OCI-LY3 (cell line): ENCODE data around the gene CHRM2.
"Not testable (repeated sequence)": the region's sequence is repeated elsewhere in the genome, so short reads cannot be mapped to it uniquely, and the experiment has no call there.

Experiments
- H2AFZ ChIP-seq: fragments of 200-600, 300-600 bp; shearing (Covaris generic); 2 replicates; pipeline ENCODE4 v1.6.0; 2014; ENCODE audit warnings: antibody characterized with exemption, low read depth, low read length
- H3K27ac ChIP-seq: fragments of 200-600, 300-600 bp; sonication (generic); 2 replicates; pipeline ENCODE4 v1.5.1; 2014; ENCODE audit warnings: mild to moderate bottlenecking, low read length, moderate library complexity, mixed read lengths
- H3K27me3 ChIP-seq: fragments of 200-600, 300-600 bp; sonication (generic); 2 replicates; pipeline ENCODE4 v1.6.1; 2014; ENCODE audit warnings: low read depth, low read length, mixed read lengths
- H3K36me3 ChIP-seq: fragments of 200-600, 300-600 bp; sonication (generic); replicated peaks from 2 replicates; pipeline ENCODE3; 2014; ENCODE audit warnings: low read depth, low read length, mixed read lengths
- H3K4me1 ChIP-seq: fragments of 300-600, 200-600 bp; sonication (generic); 2 replicates; pipeline ENCODE4 v1.6.1; 2014; ENCODE audit warnings: low read length, mixed read lengths
- H3K4me2 ChIP-seq: fragments of 200-600, 300-600 bp; sonication (generic); 2 replicates; pipeline ENCODE4 v1.6.1; 2014; ENCODE audit warnings: low read length, mixed read lengths
- H3K4me3 ChIP-seq: fragments of 300-600, 200-600 bp; sonication (generic); 2 replicates; pipeline ENCODE4 v1.5.1; 2014; ENCODE audit warnings: antibody characterized with exemption, mild to moderate bottlenecking, low read length, moderate library complexity
- H3K79me2 ChIP-seq: fragments of 300-600, 200-600 bp; shearing (Covaris generic); 2 replicates; pipeline ENCODE4 v1.6.1; 2014; ENCODE audit warnings: mild to moderate bottlenecking, low read length, mixed read lengths
- H3K9ac ChIP-seq: fragments of 300-600, 200-600 bp; shearing (Covaris generic); 2 replicates; pipeline ENCODE4 v1.6.0; 2014; ENCODE audit warnings: mild to moderate bottlenecking, low read length, moderate library complexity
- H3K9me3 ChIP-seq: fragments of 200-600, 300-600 bp; shearing (Covaris generic); 2 replicates; pipeline ENCODE4 v1.6.1; 2014; ENCODE audit warnings: low read length, mixed read lengths; ENCODE audit not compliant: insufficient read depth
- H4K20me1 ChIP-seq: fragments of 200-600, 300-600 bp; sonication (generic); 2 replicates; pipeline ENCODE4 v1.6.1; 2016; ENCODE audit warnings: low read length, mixed read lengths; ENCODE audit not compliant: insufficient read depth
- CTCF ChIP-seq: fragments of 200-600, 300-600 bp; sonication (generic); IDR thresholded peaks from 2 replicates; pipeline ENCODE4 v1.5.1; 2014; ENCODE audit warnings: antibody characterized with exemption, low read length, low read depth
- EZH2phosphoT487 ChIP-seq: fragments of 200-600 bp; shearing (Covaris generic); IDR thresholded peaks from 2 replicates; pipeline ENCODE4 v1.6.1; 2018; ENCODE audit warnings: antibody characterized with exemption, mixed run types, low read depth

CHRM2 gene

GRCh38 chr7:136868496-136869000 is at the start of gene CHRM2:
TSS of gene CHRM2 (plus strand) at chr7:136868652. CDS start at chr7:137014866, 146,214 bp downstream.
- no peaks in the 10 kb centered on the region for H3K9me3 ChIP-seq
- no peak within 1 kb of the TSS for H3K9ac ChIP-seq
- no peaks in the 10 kb centered on the region for H3K4me1 ChIP-seq
- H3K4me3 ChIP-seq = no peak within 1 kb of the TSS
- H4K20me1 ChIP-seq = no peaks in the 10 kb centered on the region
- TF ChIP-seq EZH2phosphoT487 (no peak), CTCF (no peak)
- H3K27me3 ChIP-seq = no peaks in the 10 kb centered on the region
- H2AFZ ChIP-seq = no peak within 1 kb of the TSS
- no peaks in the 10 kb centered on the region for H3K79me2 ChIP-seq
- no peak within 1 kb of the TSS for H3K4me2 ChIP-seq
- H3K27ac ChIP-seq = no peak within 1 kb of the TSS
- no peaks in the 10 kb centered on the region for H3K36me3 ChIP-seq

GRCh38 chr7:136831398-136831797 is 37.1 kb upstream of the CHRM2 start:
- H4K20me1 ChIP-seq, H3K36me3 ChIP-seq, H3K4me2 ChIP-seq, H2AFZ ChIP-seq, H3K4me1 ChIP-seq, H3K79me2 ChIP-seq, H3K27ac ChIP-seq, H3K9me3 ChIP-seq, H3K9ac ChIP-seq, H3K4me3 ChIP-seq, H3K27me3 ChIP-seq: not testable (repeated sequence)

- Histone ChIP-seq H3K79me2 (no peaks in the 10 kb centered on the region), H2AFZ (no peak overlapping the region), H3K27ac (no peak overlapping the region), H3K9ac (no peak overlapping the region), H3K27me3 (no peaks in the 10 kb centered on the region), H3K9me3 (no peaks in the 10 kb centered on the region), H3K4me1 (no peaks in the 10 kb centered on the region), H4K20me1 (no peaks in the 10 kb centered on the region), H3K36me3 (no peaks in the 10 kb centered on the region), H3K4me2 (no peak overlapping the region), H3K4me3 (no peak overlapping the region)
- TF ChIP-seq CTCF (no peak), EZH2phosphoT487 (no peak)
Observed at GRCh38 chr7:136845899-136846465, 22.5 kb upstream of the CHRM2 start.

- no peak for TF ChIP-seq EZH2phosphoT487
- TF ChIP-seq CTCF = no peak
- Histone ChIP-seq H3K4me1 (no peaks in the 10 kb centered on the region), H3K9me3 (no peaks in the 10 kb centered on the region), H3K4me2 (no peak overlapping the region), H3K9ac (no peak overlapping the region), H2AFZ (no peak overlapping the region), H3K79me2 (no peaks in the 10 kb centered on the region), H3K4me3 (no peak overlapping the region), H3K36me3 (no peaks in the 10 kb centered on the region), H4K20me1 (no peaks in the 10 kb centered on the region), H3K27ac (no peak overlapping the region), H3K27me3 (no peaks in the 10 kb centered on the region)
Observed at GRCh38 chr7:136847858-136848257, 20.6 kb upstream of the CHRM2 start.
